Pulmonary artery endothelial cell (primary cell): Measurements from ENCODE around the gene HOMER3. TPM values are rescaled to one million over a fixed set of nuclear protein-coding genes. Genes with fewer than 3 reads are reported as not detected.

ENCODE experiments used
- DNase-seq: peaks from one replicate; pipeline ENCODE4 v3.0.0-alpha.2; 2011; ENCODE audit warnings: low read depth, low spot score
- total RNA-seq: library from RNA; depleted of rRNA; stranded (reverse); fragments of >200 nt; gene quantifications from 2 replicates; pipeline ENCODE4 v1.2.3, GENCODE V29; 2014

The HOMER3 gene
- total RNA-seq, 1 donor from 2014 or later = 181 TPM

GRCh38 chr19:18879579-18880373 lies 61.2 kb downstream of the HOMER3 start:
- no peak for DNase-seq

Other genes with a start within 250 kb of the HOMER3 start
- not detected in 2 replicates for gene COMP, start 149.9 kb downstream of the HOMER3 start, total RNA-seq
- gene UPF1, start 109.3 kb downstream of the HOMER3 start, total RNA-seq = 62.3 and 80.6 TPM in 2 replicates
- gene CERS1, start 45.1 kb downstream of the HOMER3 start, total RNA-seq = 1.7 and 4.5 TPM in 2 replicates
- gene COPE, start 21.8 kb downstream of the HOMER3 start, total RNA-seq = 151 and 207 TPM in 2 replicates
- 60.5 and 70.3 TPM in 2 replicates for gene DDX49, start 21.5 kb downstream of the HOMER3 start, total RNA-seq
- gene SUGP2, start 92.3 kb upstream of the HOMER3 start, total RNA-seq = 17.5 and 29.4 TPM in 2 replicates
- gene ARMC6, start 92.4 kb upstream of the HOMER3 start, total RNA-seq = 51.1 and 68.3 TPM in 2 replicates
- gene SLC25A42, start 122.8 kb upstream of the HOMER3 start, total RNA-seq = 3.7 and 4.1 TPM in 2 replicates
- gene TMEM161A, start 197.3 kb upstream of the HOMER3 start, total RNA-seq = 22.1 and 29.5 TPM in 2 replicates
- 0.11 and 0.13 TPM in 2 replicates for gene MEF2B, start 229.0 kb upstream of the HOMER3 start, total RNA-seq